H1 (cell line): ENCODE results near the gene PSD2. TPM values are rescaled to one million over a fixed set of nuclear protein-coding genes. Genes with fewer than 3 reads are reported as not detected.

ENCODE experiments used
- CTCF ChIA-PET: fragments of 300-600 bp; sonication (Branson Sonifier 250); formaldehyde crosslinking; loops from one replicate; lab custom pipeline; 2021; ENCODE audit not compliant: partially characterized antibody; lab: Charles Lee
- POLR2A ChIA-PET: fragments of 300-600 bp; sonication (Branson Sonifier 250); formaldehyde crosslinking; loops from one replicate; lab custom pipeline; 2021; ENCODE audit warnings: inconsistent platforms; ENCODE audit not compliant: partially characterized antibody; lab: Charles Lee
- DNase-seq, 2 experiments: peaks; one replicate each; pipeline versions ENCODE4 v3.0.0 to v3.0.0-alpha.2; 2010 to 2022; ENCODE audit warnings: low spot score in 2 of 2, low read depth in 1 of 2, mixed read lengths in 1 of 2
- FAIRE-seq: peaks from 2 replicates; lab custom pipeline; 2011; peaks lifted over from hg19 to GRCh38; lab: Jason Lieb, UNC
- H2AFZ ChIP-seq: 2 replicates; pipeline ENCODE4 v1.8.1; 2012; ENCODE audit warnings: low read length, inconsistent platforms
- H2AK5ac ChIP-seq: 2 replicates; pipeline ENCODE4 v1.6.1; 2013; ENCODE audit warnings: low read depth, low read length
- H2BK120ac ChIP-seq: replicated peaks from 2 replicates; pipeline ENCODE3; 2013; ENCODE audit warnings: low read depth, low read length, inconsistent platforms
- H2BK12ac ChIP-seq: 2 replicates; pipeline ENCODE4 v1.6.1; 2013; ENCODE audit warnings: low read depth, low read length
- H2BK15ac ChIP-seq: 2 replicates; pipeline ENCODE4 v1.6.1; 2013; ENCODE audit warnings: low read length
- H2BK20ac ChIP-seq: 2 replicates; pipeline ENCODE4 v1.6.1; 2013; ENCODE audit warnings: low read length
- H2BK5ac ChIP-seq: 2 replicates; pipeline ENCODE4 v1.6.1; 2013; ENCODE audit warnings: low read depth, low read length
- H3K14ac ChIP-seq: 2 replicates; pipeline ENCODE4 v1.6.1; 2013; ENCODE audit warnings: inconsistent platforms; ENCODE audit not compliant: insufficient read length
- H3K18ac ChIP-seq: 2 replicates; pipeline ENCODE4 v1.6.1; 2013; ENCODE audit warnings: low read length; ENCODE audit errors: extremely low read depth
- H3K23ac ChIP-seq: 2 replicates; pipeline ENCODE4 v1.6.1; 2013; ENCODE audit warnings: inconsistent platforms; ENCODE audit not compliant: insufficient read length
- H3K23me2 ChIP-seq: 2 replicates; pipeline ENCODE4 v1.6.1; 2013; ENCODE audit warnings: low read depth, low read length
- H3K27ac ChIP-seq: 2 replicates; pipeline ENCODE4 v1.6.1; 2011; ENCODE audit warnings: low read depth, low read length, inconsistent platforms
- H3K27me3 ChIP-seq, 4 experiments: replicated peaks in 1 of 4; 1 replicate in 1 of 4; 2 replicates in 3 of 4; pipeline versions ENCODE4 v1.6.1 to v1.8.1; 2011 to 2013; ENCODE audit warnings: low read length in 3 of 4, mild to moderate bottlenecking in 3 of 4, inconsistent platforms in 2 of 4, mixed read lengths in 2 of 4, moderate library complexity in 1 of 4; ENCODE audit not compliant: control insufficient read depth in 3 of 4, insufficient read depth in 3 of 4; ENCODE audit errors: extremely low read depth in 1 of 4
- H3K36me3 ChIP-seq, 4 experiments: 2 replicates each; pipeline versions ENCODE4 v1.6.1 to v1.8.1; 2011 to 2013; ENCODE audit warnings: mild to moderate bottlenecking in 4 of 4, low read length in 3 of 4, moderate library complexity in 2 of 4, control low read depth in 1 of 4, inconsistent platforms in 1 of 4; ENCODE audit not compliant: insufficient read depth in 4 of 4, control insufficient read depth in 2 of 4
- H3K4ac ChIP-seq: replicated peaks from 2 replicates; pipeline ENCODE3; 2013; ENCODE audit warnings: low read length, low read depth, mixed read lengths, inconsistent platforms; ENCODE audit not compliant: insufficient read length
- H3K4me1 ChIP-seq, 4 experiments: replicated peaks in 1 of 4; 1 replicate in 1 of 4; 2 replicates in 3 of 4; pipeline versions ENCODE4 v1.6.1 to v1.8.1; 2011 to 2013; ENCODE audit warnings: low read length in 3 of 4, inconsistent platforms in 2 of 4, mixed read lengths in 1 of 4; ENCODE audit not compliant: insufficient read depth in 4 of 4, control insufficient read depth in 3 of 4
- H3K4me2 ChIP-seq, 2 experiments: 2 replicates each; pipeline versions ENCODE4 v1.6.1 to v1.8.1; 2011 to 2013; ENCODE audit warnings: low read depth in 2 of 2, low read length in 2 of 2, control low read depth in 1 of 2, inconsistent platforms in 1 of 2, mild to moderate bottlenecking in 1 of 2; ENCODE audit not compliant: insufficient read depth in 1 of 2
- H3K4me3 ChIP-seq, 4 experiments: fragments of 200-600, 300-600 bp in 1 of 4; sonication (generic), shearing (Covaris generic), sonication (Bioruptor Twin) in 1 of 4; 2 replicates each; pipeline versions ENCODE4 v1.5.1 to v1.8.1; 2011 to 2016; ENCODE audit warnings: low read length in 4 of 4, low read depth in 3 of 4, control low read depth in 2 of 4, inconsistent platforms in 2 of 4, mild to moderate bottlenecking in 2 of 4, mixed read lengths in 1 of 4, moderate library complexity in 1 of 4; ENCODE audit not compliant: insufficient read depth in 2 of 4; ENCODE audit errors: extremely low read depth in 1 of 4
- H3K56ac ChIP-seq: replicated peaks from 2 replicates; pipeline ENCODE3; 2013; ENCODE audit warnings: low read depth, mild to moderate bottlenecking, mixed read lengths, low read length, inconsistent platforms; ENCODE audit not compliant: insufficient read length
- H3K79me1 ChIP-seq: 2 replicates; pipeline ENCODE4 v1.6.1; 2013; ENCODE audit warnings: low read depth, low read length, control low read depth
- H3K79me2 ChIP-seq, 2 experiments: 2 replicates each; pipeline versions ENCODE4 v1.6.1 to v1.8.1; 2012 to 2013; ENCODE audit warnings: low read length in 2 of 2, mild to moderate bottlenecking in 2 of 2, inconsistent platforms in 1 of 2; ENCODE audit not compliant: insufficient read depth in 2 of 2, control insufficient read depth in 1 of 2
- H3K9ac ChIP-seq, 4 experiments: replicated peaks in 1 of 4; 1 replicate in 1 of 4; 2 replicates in 3 of 4; pipeline versions ENCODE4 v1.6.1 to v1.8.1; 2011 to 2013; ENCODE audit warnings: low read depth in 3 of 4, low read length in 3 of 4, control low read depth in 2 of 4, mild to moderate bottlenecking in 2 of 4, moderate library complexity in 2 of 4, inconsistent platforms in 1 of 4; ENCODE audit errors: extremely low read depth in 1 of 4
- H3K9me3 ChIP-seq, 2 experiments: 2 replicates each; pipeline versions ENCODE4 v1.6.1 to v1.8.1; 2012 to 2013; ENCODE audit warnings: mild to moderate bottlenecking in 2 of 2, moderate library complexity in 2 of 2, control low read depth in 1 of 2, inconsistent platforms in 1 of 2, low read depth in 1 of 2, low read length in 1 of 2, mixed read lengths in 1 of 2; ENCODE audit not compliant: insufficient read depth in 2 of 2
- H4K20me1 ChIP-seq, 2 experiments: replicated peaks in 1 of 2; 2 replicates each; pipeline versions ENCODE3 to v1.8.1; 2011 to 2013; ENCODE audit warnings: inconsistent platforms in 2 of 2, low read length in 2 of 2, mild to moderate bottlenecking in 1 of 2; ENCODE audit not compliant: insufficient read depth in 2 of 2, control insufficient read depth in 1 of 2
- H4K5ac ChIP-seq: 2 replicates; pipeline ENCODE4 v1.6.1; 2013; ENCODE audit warnings: low read length, low read depth, mixed read lengths, inconsistent platforms; ENCODE audit not compliant: insufficient read length
- H4K8ac ChIP-seq: 2 replicates; pipeline ENCODE4 v1.8.0; 2013; ENCODE audit warnings: mild to moderate bottlenecking, moderate library complexity, low read length, inconsistent platforms; ENCODE audit not compliant: insufficient read depth; ENCODE audit errors: extremely low read depth
- H4K91ac ChIP-seq: replicated peaks from 2 replicates; pipeline ENCODE3; 2013; ENCODE audit warnings: low read length, mixed read lengths, inconsistent platforms; ENCODE audit not compliant: insufficient read length
- CHD1 ChIP-seq: IDR thresholded peaks from 2 replicates; pipeline ENCODE4 v1.6.1; 2012; ENCODE audit warnings: low read depth, low read length, improper control_type of control experiment
- CREB1 ChIP-seq: IDR thresholded peaks from 2 replicates; pipeline ENCODE4 v1.6.1; 2012; ENCODE audit warnings: inconsistent platforms
- GTF2F1 ChIP-seq: IDR thresholded peaks from 2 replicates; pipeline ENCODE4 v1.6.1; 2012; ENCODE audit warnings: low read depth, low read length, improper control_type of control experiment, borderline replicate concordance
- POLR2A ChIP-seq, 2 experiments: IDR thresholded peaks; 1 replicate in 1 of 2; 2 replicates in 1 of 2; pipeline ENCODE4 v1.6.1; 2011; ENCODE audit warnings: low read depth in 2 of 2, low read length in 2 of 2, mild to moderate bottlenecking in 2 of 2; ENCODE audit errors: control extremely low read depth in 1 of 2
- POU5F1 ChIP-seq: IDR thresholded peaks from 2 replicates; pipeline ENCODE4 v1.6.1; 2011; ENCODE audit warnings: low read depth, mild to moderate bottlenecking, low read length, moderate library complexity
- SIN3A ChIP-seq, 2 experiments: IDR thresholded peaks in 1 of 2; conservative IDR thresholded peaks in 1 of 2; 2 replicates each; pipeline ENCODE4 v1.6.1; 2011 to 2012; ENCODE audit warnings: low read length in 2 of 2, improper control_type of control experiment in 1 of 2, low read depth in 1 of 2, mild to moderate bottlenecking in 1 of 2
- SP2 ChIP-seq: IDR thresholded peaks from 2 replicates; pipeline ENCODE4 v1.6.1; 2012; ENCODE audit warnings: mild to moderate bottlenecking, low read length, inconsistent platforms
- TEAD4 ChIP-seq: IDR thresholded peaks from 2 replicates; pipeline ENCODE4 v1.6.1; 2012; ENCODE audit warnings: low read depth, low read length, inconsistent platforms, mixed read lengths
- WGBS, 2 experiments: shearing (Covaris generic) in 1 of 2; methylation state at CpG; one replicate each; pipeline versions ENCODE4 v1.1.6 to v1.1.7; 2013 to 2015; ENCODE audit warnings: low lambda C conversion rate in 2 of 2, mixed read lengths in 2 of 2, inconsistent platforms in 1 of 2, low coverage in 1 of 2, missing lambda C conversion rate in 1 of 2; ENCODE audit not compliant: insufficient replicate concordance in 2 of 2, insufficient coverage in 1 of 2, insufficient read length in 1 of 2; ENCODE audit errors: extremely low coverage in 1 of 2, missing lambda C conversion rate in 1 of 2; 5-methylcytosine and 5-hydroxymethylcytosine counted together
- polyA plus RNA-seq, 7 experiments: library from polyadenylated mRNA; depleted of rRNA in 3 of 7; stranded (reverse) in 5 of 7; unstranded in 2 of 7; fragments of >200 nt in 5 of 7; fragments of 200-250 nt in 2 of 7; gene quantifications; 1 replicate in 5 of 7; 2 replicates in 1 of 7; 4 replicates in 1 of 7; pipeline versions ENCODE4 v1.2.1 to v1.2.3, GENCODE V29; 2011 to 2013; ENCODE audit warnings: missing spikeins in 2 of 7, mixed read lengths in 2 of 7
- total RNA-seq: library from RNA; stranded (reverse); fragmentation: NEBNext Ultra II Directional; extraction: Animal tissue kit (Norgen Biotek cat#: 25700); gene quantifications from 2 replicates; pipeline ENCODE4 v1.2.1, GENCODE V29; 2021

PSD2 gene
- total and polyA plus RNA-seq, 2 of the 8 experiments (the other 6 are each of a cell fraction or from before 2014, with no cell fraction given): 0.06 to 0.14 TPM

DNA sequence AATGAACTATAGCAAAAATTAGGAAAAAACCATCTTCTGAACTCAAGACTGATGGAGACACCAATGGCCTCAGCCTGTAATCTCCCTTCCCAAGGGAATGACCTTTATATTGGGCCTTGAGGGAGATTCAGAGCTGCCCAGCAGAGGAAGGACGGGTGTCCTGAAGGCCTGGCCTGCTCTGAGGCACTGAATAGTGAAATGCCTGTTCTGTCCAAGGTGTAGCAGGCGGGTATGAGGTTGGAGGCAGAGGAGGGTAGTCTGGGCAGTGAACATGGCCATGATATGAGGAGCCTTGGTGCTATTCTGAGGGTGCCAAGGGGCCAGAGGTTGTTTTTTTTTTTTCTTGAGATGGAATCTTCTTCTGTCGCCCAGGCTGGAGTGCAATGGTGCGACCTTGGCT is 25.0 kb downstream of the PSD2 start:
- ChIA-PET CTCF (interaction anchor here (0.7 kb wide), 1 partner anchor 130 kb away, joined by 5 read pairs; no protein-coding TSS in a partner anchor), POLR2A (no interaction called here)
- H4K8ac ChIP-seq: no peak overlapping the region
- H3K23me2 ChIP-seq: no peaks in the 10 kb centered on the region
- H2BK5ac ChIP-seq: no peak overlapping the region
- DNase-seq (no peak), FAIRE-seq (no peak)
- H3K27me3 ChIP-seq: peaks cover 0 to 2% (median 0%) of the 10 kb centered on the region in 4 experiments; a peak in 1 of 7 replicates
- no peak overlapping the region for H3K4me2 ChIP-seq
- H2AK5ac ChIP-seq: no peak overlapping the region
- no peak overlapping the region for H3K18ac ChIP-seq
- H4K20me1 ChIP-seq: no peaks in the 10 kb centered on the region
- H3K23ac ChIP-seq: no peak overlapping the region
- H2BK20ac ChIP-seq: no peak overlapping the region
- no peak overlapping the region for H4K5ac ChIP-seq
- H3K56ac ChIP-seq: no peak overlapping the region
- H2AFZ ChIP-seq: no peak overlapping the region
- no peaks in the 10 kb centered on the region for H3K9me3 ChIP-seq
- H3K4me3 ChIP-seq: no peak overlapping the region
- no peak overlapping the region for H3K9ac ChIP-seq
- H3K79me2 ChIP-seq: no peaks in the 10 kb centered on the region
- H3K4me1 ChIP-seq: peaks cover 0 to 7% (median under 1%) of the 10 kb centered on the region in 4 experiments; a peak in 6 of 7 replicates
- no peaks in the 10 kb centered on the region for H3K36me3 ChIP-seq
- no peak overlapping the region for H2BK15ac ChIP-seq
- WGBS, 2 experiments: 76% methylated on average over 4 of the region's 4 CpGs; no CpG with 5 or more reads in 1 of the 2 experiments
- no peak overlapping the region for H3K14ac ChIP-seq
- H2BK12ac ChIP-seq: no peak overlapping the region
- no peak overlapping the region for H3K4ac ChIP-seq
- H2BK120ac ChIP-seq: no peak overlapping the region
- H4K91ac ChIP-seq: no peak overlapping the region
- no peak overlapping the region for H3K27ac ChIP-seq
- TF ChIP-seq POLR2A (IDR thresholded peaks at IDR 0.05; ENCODE audit: control extremely low read depth in 1 of 2, low read depth in 2 of 2, low read length in 2 of 2) (no peak), SIN3A (conservative IDR thresholded peaks at IDR 0.05 in 1 of 2, IDR thresholded peaks at IDR 0.05 in 1 of 2; ENCODE audit: low read depth in 1 of 2, low read length in 2 of 2) (no peak), TEAD4 (no peak), POU5F1 (no peak), CHD1 (no peak), GTF2F1 (no peak), SP2 (no peak), CREB1 (no peak)
- H3K79me1 ChIP-seq: no peaks in the 10 kb centered on the region
